Thyroid gland (tissue), 4 donors: ENCODE data around the gene ARL3. TPM values are rescaled to one million over a fixed set of nuclear protein-coding genes. Genes with fewer than 3 reads are reported as not detected.
"Not testable (repeated sequence)": the region's sequence is repeated elsewhere in the genome, so short reads cannot be mapped to it uniquely, and the experiment has no call there.

Experiments
- DNase-seq, 2 donors: peaks; one replicate each; pipeline ENCODE4 v3.0.0-alpha.2; 2019
- H3K27ac ChIP-seq, 3 donors: fragments of 200-600 bp; sonication (generic); 1 replicate in 2 of 3; 2 replicates in 1 of 3; pipeline ENCODE4 v1.5.1; 2016 to 2019; ENCODE audit warnings: mild to moderate bottlenecking in 1 of 3, moderate library complexity in 1 of 3
- H3K27me3 ChIP-seq: fragments of 200-600 bp; sonication (generic); one replicate; pipeline ENCODE4 v1.5.1; 2019
- H3K36me3 ChIP-seq, 2 donors: fragments of 200-600 bp; sonication (generic); one replicate each; pipeline ENCODE4 v1.5.1; 2016 to 2019
- H3K4me1 ChIP-seq, 2 donors: fragments of 200-600 bp; sonication (generic); one replicate each; pipeline ENCODE4 v1.5.1; 2017 to 2019
- H3K4me3 ChIP-seq, 3 donors: fragments of 200-600 bp; sonication (generic); replicated peaks in 1 of 3; 1 replicate in 2 of 3; 2 replicates in 1 of 3; pipeline ENCODE4 v1.5.1; 2016; ENCODE audit warnings: mild to moderate bottlenecking in 1 of 3
- H3K9me3 ChIP-seq: fragments of 200-600 bp; sonication (generic); one replicate; pipeline ENCODE4 v1.5.1; 2017
- CTCF ChIP-seq, 6 experiments: fragments of 200-600 bp in 3 of 6; fragments of 450-650 bp in 3 of 6; sonication (generic) in 3 of 6; IDR thresholded peaks; one replicate each; pipeline ENCODE4 v1.5.1; 2016 to 2019; ENCODE audit warnings: antibody characterized with exemption in 6 of 6, mild to moderate bottlenecking in 2 of 6, inconsistent platforms in 1 of 6, moderate library complexity in 1 of 6
- POLR2A ChIP-seq, 2 donors: fragments of 450-650 bp; IDR thresholded peaks; one replicate each; pipeline ENCODE4 v1.6.1; 2017; ENCODE audit warnings: antibody characterized with exemption in 2 of 2, mild to moderate bottlenecking in 2 of 2, moderate library complexity in 1 of 2
- WGBS, 2 donors: methylation state at CpG; one replicate each; pipeline ENCODE4 v1.1.5; 2017; 5-methylcytosine and 5-hydroxymethylcytosine counted together
- intact Hi-C: fragments of 100-400 bp; cut with DNase I; formaldehyde crosslinking; loops from one replicate; pipeline ENCODE4 v1.15.1; 2023
- total RNA-seq, 4 donors: library from RNA; depleted of rRNA; stranded (reverse); fragments of >200 nt; gene quantifications; one replicate each; pipeline ENCODE4 v1.2.3, GENCODE V29; 2016

The ARL3 gene
- total RNA-seq, 4 donors from 2014 or later, result 6.6 to 13.4 (median 10.2) TPM

GRCh38 chr10:102696736-102697135 is 17.5 kb downstream of the ARL3 start:
- H3K27ac ChIP-seq, result no peak overlapping the region
- no peak overlapping the region for H3K4me3 ChIP-seq
- intact Hi-C loops, result no loop called here
- TF ChIP-seq CTCF (IDR thresholded peaks at IDR 0.05), result no peak
- TF ChIP-seq POLR2A (IDR thresholded peaks at IDR 0.05), result no peak
- no peaks in the 10 kb centered on the region for H3K9me3 ChIP-seq
- no peaks in the 10 kb centered on the region for H3K4me1 ChIP-seq
- DNase-seq, result no peak
- no peaks in the 10 kb centered on the region for H3K27me3 ChIP-seq
- 94 to 97% methylated on average over 3 of the region's 3 CpGs for WGBS, 2 donors
- peaks cover 9 to 17% of the 10 kb centered on the region in 2 donors for H3K36me3 ChIP-seq

- H3K4me1 ChIP-seq, H3K27me3 ChIP-seq, H3K4me3 ChIP-seq, H3K27ac ChIP-seq, intact Hi-C loops, H3K9me3 ChIP-seq: not testable (repeated sequence)
- H3K36me3 ChIP-seq, result peaks cover 9 to 17% of the 10 kb centered on the region in 2 donors
- DNase-seq, result peak in 1 of 2 donors; percentile 44
- 70 to 72% methylated on average over 10 of the region's 10 CpGs for WGBS, 2 donors
These were observed 18.8 kb downstream of the ARL3 start for GRCh38 chr10:102695401-102695800.

- no peaks in the 10 kb centered on the region for H3K36me3 ChIP-seq
- WGBS, 2 donors, result 87 to 93% methylated on average over 8 of the region's 8 CpGs
- no peak overlapping the region for H3K4me3 ChIP-seq
- H3K27ac ChIP-seq, result no peak overlapping the region
- H3K4me1 ChIP-seq, result peaks cover 4 to 6% of the 10 kb centered on the region in 2 donors
- TF ChIP-seq POLR2A (IDR thresholded peaks at IDR 0.05) (no peak), CTCF (IDR thresholded peaks at IDR 0.05) (no peak)
- intact Hi-C loops, result no loop called here
- no peaks in the 10 kb centered on the region for H3K27me3 ChIP-seq
- H3K9me3 ChIP-seq, result no peaks in the 10 kb centered on the region
- no peak for DNase-seq
These were observed 22.7 kb downstream of the ARL3 start for GRCh38 chr10:102691285-102692066.

- 72 to 78% methylated on average over 5 of the region's 5 CpGs for whole genome bisulfite sequencing, 2 donors
These were observed 30.5 kb downstream of the ARL3 start for GRCh38 chr10:102683736-102684135.

GRCh38 chr10:102682981-102683380 is 31.2 kb downstream of the ARL3 start:
- TF ChIP-seq CTCF (IDR thresholded peaks at IDR 0.05) (no peak), POLR2A (IDR thresholded peaks at IDR 0.05) (peak in 1 of 2 donors; percentile 59)
- Histone ChIP-seq H3K9me3 (no peaks in the 10 kb centered on the region), H3K4me1 (peaks cover 37 to 64% of the 10 kb centered on the region in 2 donors), H3K4me3 (no peak overlapping the region), H3K27me3 (no peaks in the 10 kb centered on the region), H3K36me3 (no peaks in the 10 kb centered on the region), H3K27ac (peak overlapping the region; percentile 96 to 99 (median 97))
- 41 to 43% methylated on average over 4 of the region's 4 CpGs for WGBS, 2 donors
- intact Hi-C loops, result no loop called here
- peak; percentile 76 to 79 for DNase-seq

More at GRCh38 chr10:102683736-102684135, 30.5 kb downstream of the ARL3 start:
- H3K9me3 ChIP-seq, result no peaks in the 10 kb centered on the region
- H3K4me1 ChIP-seq, result peaks cover 33 to 58% of the 10 kb centered on the region in 2 donors
- no peaks in the 10 kb centered on the region for H3K27me3 ChIP-seq
- no peaks in the 10 kb centered on the region for H3K36me3 ChIP-seq
- no peak overlapping the region for H3K4me3 ChIP-seq
- no peak for DNase-seq
- H3K27ac ChIP-seq, result peak overlapping the region; percentile 96 to 99 (median 97)
- intact Hi-C loops, result no loop called here
- TF ChIP-seq POLR2A (IDR thresholded peaks at IDR 0.05) (no peak), CTCF (IDR thresholded peaks at IDR 0.05) (no peak)
